HEK293 (cell line): Measurements from ENCODE around the gene ZNF10.

Experiments used
- CTCF ChIP-seq: fragments of 450-650 bp; formaldehyde crosslinking; IDR thresholded peaks from 2 replicates; pipeline ENCODE4 v1.5.1; 2016; ENCODE audit warnings: missing biosample characterization, missing genetic modification characterization
- FEZF1 ChIP-seq: fragments of 450-650 bp; formaldehyde crosslinking; IDR thresholded peaks from 2 replicates; pipeline ENCODE4 v1.5.1; 2016; ENCODE audit warnings: missing biosample characterization, missing genetic modification characterization
- GLI4 ChIP-seq: fragments of 450-650 bp; formaldehyde crosslinking; IDR thresholded peaks from 2 replicates; pipeline ENCODE4 v1.5.1; 2016; ENCODE audit warnings: missing biosample characterization, missing genetic modification characterization
- PATZ1 ChIP-seq: fragments of 450-650 bp; formaldehyde crosslinking; IDR thresholded peaks from 2 replicates; pipeline ENCODE4 v1.5.1; 2016; ENCODE audit warnings: missing biosample characterization, missing genetic modification characterization
- PRDM2 ChIP-seq: fragments of 450-650 bp; formaldehyde crosslinking; IDR thresholded peaks from 2 replicates; pipeline ENCODE4 v1.5.1; 2016; ENCODE audit warnings: missing biosample characterization, missing genetic modification characterization, borderline replicate concordance
- REPIN1 ChIP-seq: fragments of 450-650 bp; formaldehyde crosslinking; IDR thresholded peaks from 2 replicates; pipeline ENCODE4 v1.5.1; 2017; ENCODE audit warnings: missing biosample characterization, missing genetic modification characterization, low read depth
- REST ChIP-seq: fragments of 450-650 bp; formaldehyde crosslinking; IDR thresholded peaks from 2 replicates; pipeline ENCODE4 v1.5.1; 2016; ENCODE audit warnings: missing biosample characterization, missing genetic modification characterization
- SCRT1 ChIP-seq: fragments of 450-650 bp; formaldehyde crosslinking; IDR thresholded peaks from 2 replicates; pipeline ENCODE4 v1.5.1; 2016; ENCODE audit warnings: missing biosample characterization, missing genetic modification characterization, borderline replicate concordance
- ZNF24 ChIP-seq: fragments of 450-650 bp; formaldehyde crosslinking; IDR thresholded peaks from 2 replicates; pipeline ENCODE4 v1.5.1; 2016; ENCODE audit warnings: missing biosample characterization, missing genetic modification characterization
- ZNF274 ChIP-seq, 2 experiments: fragments of 200-500 bp in 1 of 2; fragments of 450-650 bp in 1 of 2; sonication (Bioruptor generic) in 1 of 2; formaldehyde crosslinking in 1 of 2; IDR thresholded peaks; 2 replicates each; pipeline versions ENCODE4 v1.5.1 to v1.6.1; 2014 to 2016; ENCODE audit warnings: borderline replicate concordance in 1 of 2, inconsistent platforms in 1 of 2, low read length in 1 of 2, missing biosample characterization in 1 of 2, missing genetic modification characterization in 1 of 2
- ZNF580 ChIP-seq: fragments of 450-650 bp; formaldehyde crosslinking; IDR thresholded peaks from 2 replicates; pipeline ENCODE4 v1.5.1; 2016; ENCODE audit warnings: missing biosample characterization, missing genetic modification characterization
- ZNF654 ChIP-seq: fragments of 450-650 bp; formaldehyde crosslinking; IDR thresholded peaks from 2 replicates; pipeline ENCODE4 v1.5.1; 2016; ENCODE audit warnings: low read depth, missing biosample characterization, missing genetic modification characterization
- ZNF660 ChIP-seq: fragments of 450-650 bp; IDR thresholded peaks from 2 replicates; pipeline ENCODE4 v1.5.1; 2018; ENCODE audit warnings: missing biosample characterization, mild to moderate bottlenecking, missing genetic modification characterization
- ZSCAN18 ChIP-seq: fragments of 450-650 bp; formaldehyde crosslinking; IDR thresholded peaks from 2 replicates; pipeline ENCODE4 v1.5.1; 2016; ENCODE audit warnings: missing biosample characterization, missing genetic modification characterization

- no peak for TF ChIP-seq REST (tag by site-specific recombination)
- TF ChIP-seq CTCF (tag by site-specific recombination), result no peak
- no peak for TF ChIP-seq ZSCAN18
- no peak for TF ChIP-seq ZNF580
- TF ChIP-seq ZNF660 (tag by site-specific recombination), result no peak
- TF ChIP-seq SCRT1 (tag by site-specific recombination), result no peak
- TF ChIP-seq ZNF274 (IDR thresholded peaks at IDR 0.05; ENCODE audit: low read length), result no peak
- no peak for TF ChIP-seq ZNF274 (tag by site-specific recombination; IDR thresholded peaks at IDR 0.05; ENCODE audit: borderline replicate concordance)
- TF ChIP-seq FEZF1, result no peak
- TF ChIP-seq PATZ1, result no peak
- TF ChIP-seq REPIN1 (tag by site-specific recombination), result no peak
- no peak for TF ChIP-seq ZNF654 (tag by site-specific recombination)
- no peak for TF ChIP-seq ZNF24
- TF ChIP-seq GLI4, result no peak
- TF ChIP-seq PRDM2 (tag by site-specific recombination), result no peak
These were observed 71.5 kb downstream of the ZNF10 start for GRCh38 chr12:133201888-133202287.
